MCF 10A (cell line): ENCODE data around the gene DENND11. TPM values are rescaled to one million over a fixed set of nuclear protein-coding genes. Genes with fewer than 3 reads are reported as not detected.

Experiments
- BruUV-seq: library from RNA; stranded (reverse); fragments of 400-500 nt; replicated peaks from 2 replicates; lab custom pipeline; 2021; lab: Mats Ljungman, UMichigan
- CTCF ChIA-PET: fragments of 300-600 bp; sonication (Branson Sonifier 250); formaldehyde crosslinking; extraction: SDS; loops from one replicate; lab custom pipeline; 2021; ENCODE audit warnings: antibody characterized with exemption, inconsistent platforms; lab: Yijun Ruan, JAX
- POLR2A ChIA-PET: fragments of 300-600, 350-650 bp; sonication (Branson Sonifier 250); formaldehyde crosslinking; extraction: SDS; loops from one replicate; lab custom pipeline; 2020; ENCODE audit warnings: antibody characterized with exemption, inconsistent platforms; lab: Yijun Ruan, JAX
- DNase-seq: peaks from one replicate; pipeline ENCODE4 v3.0.0-alpha.2; 2018; ENCODE audit not compliant: unreplicated experiment
- H3K27ac Mint-ChIP-seq: one replicate; pipeline ENCODE4 v1.8.0; 2022; ENCODE audit warnings: mild to moderate bottlenecking, low read depth, mixed read lengths; ENCODE audit not compliant: unreplicated experiment
- H3K27me3 Mint-ChIP-seq: one replicate; pipeline ENCODE4 v1.8.0; 2022; ENCODE audit warnings: mixed read lengths; ENCODE audit not compliant: insufficient read depth, unreplicated experiment
- H3K36me3 Mint-ChIP-seq: one replicate; pipeline ENCODE4 v1.8.0; 2022; ENCODE audit warnings: mild to moderate bottlenecking, moderate library complexity, mixed read lengths; ENCODE audit not compliant: insufficient read depth, unreplicated experiment
- H3K4me1 Mint-ChIP-seq: one replicate; pipeline ENCODE4 v1.8.0; 2022; ENCODE audit warnings: mixed read lengths; ENCODE audit not compliant: insufficient read depth, unreplicated experiment
- H3K4me3 Mint-ChIP-seq: one replicate; pipeline ENCODE4 v1.8.0; 2022; ENCODE audit warnings: mild to moderate bottlenecking, moderate library complexity, mixed read lengths; ENCODE audit not compliant: unreplicated experiment
- H3K9me3 Mint-ChIP-seq: one replicate; pipeline ENCODE4 v1.8.0; 2022; ENCODE audit warnings: mixed read lengths; ENCODE audit not compliant: unreplicated experiment
- CTCF ChIP-seq: fragments of 200-600 bp; IDR thresholded peaks from one replicate; pipeline ENCODE4 v1.8.0; 2022; ENCODE audit warnings: antibody characterized with exemption, mild to moderate bottlenecking; ENCODE audit not compliant: unreplicated experiment
- intact Hi-C: fragments of 100-400 bp; cut with micrococcal nuclease; formaldehyde crosslinking; loops from 2 replicates; pipeline ENCODE4 v1.14.1; 2022
- total RNA-seq: library from RNA; stranded (reverse); gene quantifications from 2 replicates; pipeline ENCODE4 v1.2.3, GENCODE V29; 2022

The DENND11 gene
- total RNA-seq, 1 experiment from 2014 or later = 8.4 TPM

- H3K27me3 Mint-ChIP-seq = no peaks in the 10 kb centered on the region
- no TSS peak for BruUV-seq
- CTCF ChIA-PET = interaction anchor here (0.6 to 1.5 kb wide), 3 partner anchors 9 to 62 kb away, joined by 3 to 5 read pairs (median 5); partner anchors contain the start of gene SSBP1
- H3K9me3 Mint-ChIP-seq = no peaks in the 10 kb centered on the region
- POLR2A ChIA-PET = interaction anchor here (1.9 kb wide), 1 partner anchor 14 kb away, joined by 6 read pairs; no protein-coding TSS in a partner anchor
- DNase-seq = no peak
- intact Hi-C loops = no loop called here
- TF ChIP-seq CTCF = no peak
- H3K36me3 Mint-ChIP-seq = no peaks in the 10 kb centered on the region
- H3K4me3 Mint-ChIP-seq = no peak overlapping the region
- no peak overlapping the region for H3K27ac Mint-ChIP-seq
- H3K4me1 Mint-ChIP-seq = no peaks in the 10 kb centered on the region
Measured at GRCh38 chr7:141717450-141717849, 15.5 kb upstream of the DENND11 start.

GRCh38 chr7:141715794-141716689, 14.1 kb upstream of the DENND11 start:
- intact Hi-C loops = no loop called here
- H3K4me1 Mint-ChIP-seq = no peaks in the 10 kb centered on the region
- no peak for TF ChIP-seq CTCF
- POLR2A ChIA-PET = no interaction called here
- H3K36me3 Mint-ChIP-seq = no peaks in the 10 kb centered on the region
- H3K27ac Mint-ChIP-seq = no peak overlapping the region
- CTCF ChIA-PET = interaction anchor here (0.5 to 0.9 kb wide), 3 partner anchors 9 to 33 kb away, joined by 3 to 4 read pairs (median 3); no protein-coding TSS in a partner anchor
- H3K9me3 Mint-ChIP-seq = no peaks in the 10 kb centered on the region
- BruUV-seq = no TSS peak
- H3K4me3 Mint-ChIP-seq = no peak overlapping the region
- H3K27me3 Mint-ChIP-seq = no peaks in the 10 kb centered on the region
- DNase-seq = no peak

- no peak for TF ChIP-seq CTCF
- no peaks in the 10 kb centered on the region for H3K36me3 Mint-ChIP-seq
- no TSS peak for BruUV-seq
- no peak overlapping the region for H3K4me3 Mint-ChIP-seq
- no peaks in the 10 kb centered on the region for H3K27me3 Mint-ChIP-seq
- DNase-seq = no peak
- POLR2A ChIA-PET = interaction anchor here (1.1 kb wide), 1 partner anchor 27 kb away, joined by 3 read pairs; no protein-coding TSS in a partner anchor
- intact Hi-C loops = no loop called here
- no peaks in the 10 kb centered on the region for H3K9me3 Mint-ChIP-seq
- CTCF ChIA-PET = interaction anchor here (0.6 to 0.9 kb wide), 2 partner anchors 10 to 22 kb away, joined by 3 read pairs; no protein-coding TSS in a partner anchor
- no peaks in the 10 kb centered on the region for H3K4me1 Mint-ChIP-seq
- no peak overlapping the region for H3K27ac Mint-ChIP-seq
Measured at GRCh38 chr7:141715018-141715417, 13.1 kb upstream of the DENND11 start.

GRCh38 chr7:141714571-141714970, 12.6 kb upstream of the DENND11 start:
- BruUV-seq = no TSS peak
- no peaks in the 10 kb centered on the region for H3K36me3 Mint-ChIP-seq
- no peak for DNase-seq
- POLR2A ChIA-PET = interaction anchor here (1.1 kb wide), 1 partner anchor 27 kb away, joined by 3 read pairs; no protein-coding TSS in a partner anchor
- intact Hi-C loops = no loop called here
- TF ChIP-seq CTCF = no peak
- H3K9me3 Mint-ChIP-seq = no peaks in the 10 kb centered on the region
- CTCF ChIA-PET = interaction anchor here (1.9 kb wide), 1 partner anchor 8 kb away, joined by 4 read pairs; no protein-coding TSS in a partner anchor
- H3K27me3 Mint-ChIP-seq = no peaks in the 10 kb centered on the region
- no peaks in the 10 kb centered on the region for H3K4me1 Mint-ChIP-seq
- H3K27ac Mint-ChIP-seq = no peak overlapping the region
- no peak overlapping the region for H3K4me3 Mint-ChIP-seq
